Measurements from ENCODE around the gene HDAC5. TPM values are rescaled to one million over a fixed set of nuclear protein-coding genes. Genes with fewer than 3 reads are reported as not detected.
"Not testable (repeated sequence)": the region's sequence is repeated elsewhere in the genome, so short reads cannot be mapped to it uniquely, and the experiment has no call there.

HDAC5 gene
- polyA plus RNA-seq, 4 donors: 10.1 to 39.9 (median 17.3) TPM

DNA sequence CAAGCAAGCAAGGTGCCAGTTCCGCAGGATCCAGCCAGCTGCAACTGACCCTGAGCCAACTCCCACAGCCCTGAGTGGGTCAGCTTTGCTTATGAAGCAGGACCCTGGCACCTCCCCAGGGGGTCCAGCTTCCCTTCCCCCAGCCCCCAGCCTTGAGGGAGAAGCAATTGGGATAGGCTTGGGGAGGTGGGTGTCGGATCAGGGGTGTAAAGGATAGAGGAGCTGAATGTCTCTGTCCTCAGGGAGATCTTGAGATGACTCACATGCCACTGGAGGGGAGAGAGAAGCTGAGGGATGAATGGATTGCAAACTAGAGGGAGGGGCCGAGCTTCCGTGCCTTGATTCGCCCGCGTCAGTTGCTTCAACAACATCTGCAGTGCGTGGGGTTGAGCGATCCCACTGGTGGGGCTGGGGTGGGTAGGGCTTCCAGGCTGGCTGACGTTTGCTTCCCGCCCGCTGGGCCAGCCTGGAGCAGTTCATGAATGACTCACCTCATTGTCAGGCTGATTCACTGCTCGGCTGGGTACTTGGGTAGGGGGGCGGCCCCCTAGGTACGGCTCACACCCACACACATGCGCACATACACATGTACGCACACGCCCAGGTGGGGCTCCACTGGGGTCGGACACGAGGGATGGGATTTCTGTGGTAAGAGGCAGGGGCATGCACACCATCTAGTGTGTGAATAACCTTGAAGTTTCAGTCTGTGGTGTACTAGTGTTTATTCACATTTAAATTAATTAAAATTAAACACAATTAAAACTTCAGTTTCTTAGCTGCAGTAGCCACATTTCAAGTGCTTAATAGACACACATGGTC is 14.7 kb upstream of the HDAC5 start:
- no peak overlapping the region for H3K4me3 ChIP-seq (ENCODE audit: low read depth in 1 of 3, low read length in 3 of 3)

DNA sequence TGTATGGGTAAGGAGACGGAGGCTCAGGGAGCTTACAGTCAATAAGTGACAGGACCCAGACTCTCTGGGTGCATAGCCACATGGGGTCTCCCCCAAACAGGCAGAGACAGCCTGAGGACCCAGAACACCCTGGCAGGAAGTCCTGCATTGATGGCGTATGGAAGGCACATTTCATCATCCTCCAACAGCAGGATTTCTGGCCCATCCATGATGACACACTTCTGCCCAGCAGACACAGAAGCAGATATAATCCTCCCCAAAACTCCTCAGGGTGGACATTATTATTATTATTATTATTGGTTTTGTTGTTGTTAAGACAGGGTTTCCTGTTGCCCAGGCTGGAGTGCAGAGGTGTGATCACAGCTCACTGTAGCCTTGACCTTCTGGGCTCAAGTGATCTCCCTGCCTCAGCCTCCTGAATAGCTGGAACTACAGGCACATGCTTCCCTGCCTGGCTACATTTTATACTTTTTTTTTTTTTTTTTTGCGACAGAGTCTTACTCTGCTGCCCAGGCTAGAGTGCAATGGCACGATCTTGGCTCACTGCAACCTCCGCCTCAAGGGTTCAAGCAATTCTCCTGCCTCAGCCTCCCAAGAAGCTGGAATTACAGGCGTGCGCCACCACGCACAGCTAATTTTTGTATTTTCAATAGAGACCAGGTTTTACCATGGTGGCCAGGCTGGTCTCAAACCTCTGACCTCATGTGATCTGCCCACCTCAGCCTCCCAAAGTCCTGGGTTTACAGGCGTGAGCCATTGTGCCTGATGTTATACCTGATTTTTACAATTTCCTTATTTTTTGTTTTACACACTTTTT is 11.5 kb upstream of the HDAC5 start:
- Histone ChIP-seq H3K4me3 (ENCODE audit: low read depth in 1 of 3, low read length in 3 of 3) (no peak overlapping the region), H3K27ac (ENCODE audit: low read depth in 1 of 3, low read length in 2 of 3) (no peak overlapping the region), H3K36me3 (ENCODE audit: control insufficient read depth in 3 of 3, insufficient read depth in 2 of 3, low read depth in 1 of 3, low read length in 3 of 3) (no peaks in the 10 kb centered on the region), H3K4me1 (ENCODE audit: control insufficient read depth in 3 of 3, insufficient read depth in 2 of 3, low read depth in 1 of 3, low read length in 2 of 3) (peaks cover 0 to 19% (median 0%) of the 10 kb centered on the region in 3 donors), H3K9me3 (ENCODE audit: control insufficient read depth in 2 of 2, insufficient read depth in 1 of 2, low read depth in 1 of 2, low read length in 1 of 2) (no peaks in the 10 kb centered on the region), H3K27me3 (ENCODE audit: control insufficient read depth in 3 of 3, insufficient read depth in 3 of 3, low read length in 3 of 3) (no peaks in the 10 kb centered on the region)
- WGBS, 3 donors: 89 to 97% (median 95%) methylated on average over 8 to 9 of the region's 9 CpGs
- DNase-seq: no peak
- FAIRE-seq: no peak

More for the DNA sequence above, 14.7 kb upstream of the HDAC5 start:
- peaks cover 0 to 11% (median 0%) of the 10 kb centered on the region in 3 donors for H3K4me1 ChIP-seq (ENCODE audit: control insufficient read depth in 3 of 3, insufficient read depth in 2 of 3, low read depth in 1 of 3, low read length in 2 of 3)
- H3K9me3 ChIP-seq (ENCODE audit: control insufficient read depth in 2 of 2, insufficient read depth in 1 of 2, low read depth in 1 of 2, low read length in 1 of 2): no peaks in the 10 kb centered on the region
- H3K27ac ChIP-seq (ENCODE audit: low read depth in 1 of 3, low read length in 2 of 3): peak overlapping the region in 2 of 3 donors; percentile 12 to 71
- WGBS, 3 donors: 3 to 9% (median 5%) methylated on average over 20 of the region's 20 CpGs
- no peaks in the 10 kb centered on the region for H3K36me3 ChIP-seq (ENCODE audit: control insufficient read depth in 3 of 3, insufficient read depth in 2 of 3, low read depth in 1 of 3, low read length in 3 of 3)
- DNase-seq (peak; percentile 64 to 93), FAIRE-seq (no peak)
- no peaks in the 10 kb centered on the region for H3K27me3 ChIP-seq (ENCODE audit: control insufficient read depth in 3 of 3, insufficient read depth in 3 of 3, low read length in 3 of 3)

DNA sequence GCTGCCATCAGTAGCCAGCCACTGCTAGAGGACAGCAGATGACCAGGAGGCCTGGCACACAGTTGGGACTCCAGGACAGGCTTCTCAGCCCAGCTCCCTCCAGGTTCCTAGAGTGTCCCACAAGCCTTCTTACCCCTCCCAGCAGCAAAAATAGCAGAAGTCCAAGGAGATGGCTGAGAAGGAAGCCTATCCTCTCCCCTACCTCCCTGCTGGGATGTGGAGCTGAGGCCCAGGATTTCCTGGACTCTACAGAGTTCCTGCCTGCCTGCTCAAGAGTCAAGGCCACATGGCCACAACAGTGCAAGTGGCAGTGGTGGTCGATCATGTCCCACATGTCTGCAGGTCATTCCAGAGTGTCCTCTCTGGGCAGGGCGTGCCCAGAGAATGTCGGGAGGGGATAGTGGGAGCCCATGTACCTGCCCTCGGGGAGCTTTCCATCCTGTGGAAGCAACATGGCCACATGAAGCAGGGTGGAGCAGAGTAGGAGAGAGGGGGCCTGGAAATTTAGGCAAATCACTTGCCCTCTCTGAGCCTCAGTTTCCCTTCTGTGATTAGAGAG is 10.6 kb upstream of the HDAC5 start:
- no peaks in the 10 kb centered on the region for H3K9me3 ChIP-seq (ENCODE audit: control insufficient read depth in 2 of 2, insufficient read depth in 1 of 2, low read depth in 1 of 2, low read length in 1 of 2)
- H3K4me1 ChIP-seq (ENCODE audit: control insufficient read depth in 3 of 3, insufficient read depth in 2 of 3, low read depth in 1 of 3, low read length in 2 of 3): peaks cover 0 to 19% (median 0%) of the 10 kb centered on the region in 3 donors
- no peaks in the 10 kb centered on the region for H3K27me3 ChIP-seq (ENCODE audit: control insufficient read depth in 3 of 3, insufficient read depth in 3 of 3, low read length in 3 of 3)
- WGBS, 3 donors: 77 to 81% (median 78%) methylated on average over 4 of the region's 4 CpGs
- FAIRE-seq (no peak), DNase-seq (no peak)
- no peak overlapping the region for H3K4me3 ChIP-seq (ENCODE audit: low read depth in 1 of 3, low read length in 3 of 3)
- H3K27ac ChIP-seq (ENCODE audit: low read depth in 1 of 3, low read length in 2 of 3): no peak overlapping the region
- no peaks in the 10 kb centered on the region for H3K36me3 ChIP-seq (ENCODE audit: control insufficient read depth in 3 of 3, insufficient read depth in 2 of 3, low read depth in 1 of 3, low read length in 3 of 3)

DNA sequence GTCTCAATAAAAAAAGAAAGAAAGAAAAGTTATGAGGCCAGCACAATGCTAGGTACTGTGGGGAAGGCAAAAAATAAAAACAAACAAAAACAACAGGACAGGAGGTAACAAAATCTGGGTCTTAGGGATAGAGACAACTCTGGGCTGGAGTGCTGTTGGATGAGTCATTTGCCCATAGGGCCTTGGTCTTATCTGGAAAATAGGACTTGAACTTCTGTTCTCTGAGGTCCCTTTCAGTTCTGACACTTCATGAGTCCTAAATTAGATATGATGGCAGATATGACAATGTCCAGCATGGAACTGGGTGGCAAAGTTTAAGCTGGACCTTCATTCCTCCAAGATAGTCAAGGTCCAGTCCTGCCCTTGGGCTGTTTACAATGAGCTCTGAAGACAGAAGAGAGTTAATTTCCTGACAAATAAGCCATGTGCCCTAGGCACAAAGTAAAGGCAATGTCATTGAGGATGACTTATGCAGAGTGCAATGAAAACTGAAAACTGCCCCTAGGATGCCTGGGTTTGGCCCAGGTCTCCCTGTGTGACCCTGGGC is 8.9 kb upstream of the HDAC5 start:
- DNase-seq: no peak
- Histone ChIP-seq H3K27me3 (ENCODE audit: control insufficient read depth in 3 of 3, insufficient read depth in 3 of 3, low read length in 3 of 3) (no peaks in the 10 kb centered on the region), H3K4me3 (ENCODE audit: low read depth in 1 of 3, low read length in 3 of 3) (no peak overlapping the region), H3K9me3 (ENCODE audit: control insufficient read depth in 2 of 2, insufficient read depth in 1 of 2, low read depth in 1 of 2, low read length in 1 of 2) (no peaks in the 10 kb centered on the region), H3K4me1 (ENCODE audit: control insufficient read depth in 3 of 3, insufficient read depth in 2 of 3, low read depth in 1 of 3, low read length in 2 of 3) (peaks cover 0 to 9% (median 0%) of the 10 kb centered on the region in 3 donors), H3K36me3 (ENCODE audit: control insufficient read depth in 3 of 3, insufficient read depth in 2 of 3, low read depth in 1 of 3, low read length in 3 of 3) (no peaks in the 10 kb centered on the region), H3K27ac (ENCODE audit: low read depth in 1 of 3, low read length in 2 of 3) (no peak overlapping the region)
- no peak for FAIRE-seq

DNA sequence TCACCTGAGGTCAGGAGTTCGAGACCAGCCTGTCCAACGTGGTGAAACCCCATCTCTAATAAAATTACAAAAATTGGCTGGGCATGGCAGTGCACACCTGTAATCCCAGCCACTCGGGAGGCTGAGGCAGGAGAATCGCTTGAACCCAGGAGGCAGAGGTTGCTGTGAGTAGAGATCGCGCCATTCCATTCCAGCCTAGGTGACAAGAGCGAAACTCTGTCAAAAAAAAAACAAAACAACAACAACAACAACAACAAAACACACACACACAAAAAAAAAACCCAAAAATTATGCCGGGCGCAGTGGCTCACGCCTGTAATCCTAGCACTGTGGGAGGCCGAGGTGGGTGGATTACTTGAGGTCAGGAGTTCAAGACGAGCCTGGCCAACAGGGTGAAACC is 7.9 kb upstream of the HDAC5 start:
- not testable (repeated sequence) for H3K4me1 ChIP-seq (ENCODE audit: control insufficient read depth in 3 of 3, insufficient read depth in 2 of 3, low read depth in 1 of 3, low read length in 2 of 3); DNase-seq; H3K27me3 ChIP-seq (ENCODE audit: control insufficient read depth in 3 of 3, insufficient read depth in 3 of 3, low read length in 3 of 3); H3K9me3 ChIP-seq (ENCODE audit: control insufficient read depth in 2 of 2, insufficient read depth in 1 of 2, low read depth in 1 of 2, low read length in 1 of 2); H3K36me3 ChIP-seq (ENCODE audit: control insufficient read depth in 3 of 3, insufficient read depth in 2 of 3, low read depth in 1 of 3, low read length in 3 of 3); H3K27ac ChIP-seq (ENCODE audit: low read depth in 1 of 3, low read length in 2 of 3); FAIRE-seq; H3K4me3 ChIP-seq (ENCODE audit: low read depth in 1 of 3, low read length in 3 of 3)
- 85 to 91% (median 88%) methylated on average over 11 to 12 of the region's 12 CpGs for WGBS, 3 donors

DNA sequence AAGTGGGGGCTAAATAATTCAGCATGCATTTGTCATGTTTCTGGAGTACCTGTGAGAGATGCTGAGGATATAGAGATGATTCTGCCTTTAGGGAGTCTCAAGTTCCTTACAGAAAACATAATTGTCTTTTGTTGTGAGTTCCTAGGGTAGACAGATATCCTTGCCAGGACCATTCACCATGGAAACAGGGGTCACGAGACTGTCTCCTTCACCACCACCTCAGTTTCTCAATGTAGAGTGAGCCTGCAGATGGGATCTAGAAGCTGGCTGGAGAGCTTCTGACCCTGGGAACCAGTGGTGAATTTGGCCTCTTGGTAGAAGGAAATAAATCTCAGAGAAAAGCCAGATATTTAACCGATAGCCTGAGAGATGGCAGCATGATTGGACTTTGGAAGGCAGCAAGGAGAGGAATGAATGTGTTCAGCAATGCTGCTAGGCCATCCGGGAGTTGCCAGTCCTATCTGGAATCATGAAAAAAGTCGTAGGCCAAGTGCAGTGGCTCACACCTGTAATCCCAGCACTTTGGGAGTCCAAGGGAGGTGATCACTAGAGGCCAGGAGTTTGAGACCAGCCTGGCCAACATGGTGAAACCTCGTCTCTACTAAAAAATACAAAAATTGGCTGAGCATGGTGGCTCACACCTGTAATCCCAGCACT is 7.4 kb upstream of the HDAC5 start:
- Histone ChIP-seq H3K36me3 (ENCODE audit: control insufficient read depth in 3 of 3, insufficient read depth in 2 of 3, low read depth in 1 of 3, low read length in 3 of 3) (no peaks in the 10 kb centered on the region), H3K27me3 (ENCODE audit: control insufficient read depth in 3 of 3, insufficient read depth in 3 of 3, low read length in 3 of 3) (no peaks in the 10 kb centered on the region), H3K9me3 (ENCODE audit: control insufficient read depth in 2 of 2, insufficient read depth in 1 of 2, low read depth in 1 of 2, low read length in 1 of 2) (no peaks in the 10 kb centered on the region), H3K27ac (ENCODE audit: low read depth in 1 of 3, low read length in 2 of 3) (peak overlapping the region in 1 of 3 donors; percentile 3), H3K4me1 (ENCODE audit: control insufficient read depth in 3 of 3, insufficient read depth in 2 of 3, low read depth in 1 of 3, low read length in 2 of 3) (peaks cover 0 to 9% (median 0%) of the 10 kb centered on the region in 3 donors), H3K4me3 (ENCODE audit: low read depth in 1 of 3, low read length in 3 of 3) (no peak overlapping the region)
- DNase-seq (peak; percentile 55 to 63), FAIRE-seq (no peak)
- WGBS, 3 donors: 36 to 63% (median 50%) methylated on average over 5 of the region's 5 CpGs

DNA sequence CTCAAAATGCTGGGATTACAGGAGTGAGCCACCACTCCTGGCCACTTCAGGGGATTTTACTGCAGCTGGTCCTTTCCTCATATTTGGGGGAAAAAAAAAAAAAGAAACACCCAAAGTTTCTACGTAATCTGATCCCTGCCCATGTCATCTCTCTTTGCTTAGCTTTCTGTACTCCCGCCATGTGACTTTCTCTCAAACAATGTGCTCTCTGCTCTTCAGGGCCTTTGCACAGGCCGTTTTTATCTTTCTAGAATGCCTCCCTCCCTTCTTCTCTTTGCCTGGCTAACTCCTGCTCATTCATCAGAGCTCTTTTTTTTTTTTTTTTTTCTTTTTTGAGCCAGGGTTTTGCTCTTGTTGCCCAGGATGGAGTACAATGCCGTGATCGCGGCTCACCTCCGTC is 4.9 kb upstream of the HDAC5 start:
- H3K36me3 ChIP-seq (ENCODE audit: control insufficient read depth in 3 of 3, insufficient read depth in 2 of 3, low read depth in 1 of 3, low read length in 3 of 3): no peaks in the 10 kb centered on the region
- FAIRE-seq: no peak
- H3K9me3 ChIP-seq (ENCODE audit: control insufficient read depth in 2 of 2, insufficient read depth in 1 of 2, low read depth in 1 of 2, low read length in 1 of 2): no peaks in the 10 kb centered on the region
- H3K4me1 ChIP-seq (ENCODE audit: control insufficient read depth in 3 of 3, insufficient read depth in 2 of 3, low read depth in 1 of 3, low read length in 2 of 3): peaks cover 0 to 15% (median 0%) of the 10 kb centered on the region in 3 donors
- H3K27ac ChIP-seq (ENCODE audit: low read depth in 1 of 3, low read length in 2 of 3): no peak overlapping the region
- 90 to 91% (median 91%) methylated on average over 7 of the region's 7 CpGs for WGBS, 3 donors
- no peaks in the 10 kb centered on the region for H3K27me3 ChIP-seq (ENCODE audit: control insufficient read depth in 3 of 3, insufficient read depth in 3 of 3, low read length in 3 of 3)
- H3K4me3 ChIP-seq (ENCODE audit: low read depth in 1 of 3, low read length in 3 of 3): no peak overlapping the region
- no peak for DNase-seq

DNA sequence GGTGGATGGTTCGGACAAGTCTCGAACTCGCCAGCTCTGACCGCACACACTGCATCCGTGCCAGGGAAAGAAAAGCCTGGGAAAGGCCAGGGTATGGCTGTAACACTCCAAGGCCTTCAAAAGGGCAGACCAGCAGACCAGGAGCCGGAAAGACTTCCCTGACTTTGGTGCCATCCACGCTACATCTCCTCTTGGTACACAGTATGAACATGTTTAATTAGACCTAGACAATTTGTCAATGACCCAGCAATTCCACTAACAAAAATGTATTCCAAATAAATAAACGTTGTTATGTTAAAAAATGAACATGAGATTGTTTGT is 637 bp upstream of the HDAC5 start:
- Histone ChIP-seq H3K9me3 (ENCODE audit: control insufficient read depth in 2 of 2, insufficient read depth in 1 of 2, low read depth in 1 of 2, low read length in 1 of 2) (no peaks in the 10 kb centered on the region), H3K36me3 (ENCODE audit: control insufficient read depth in 3 of 3, insufficient read depth in 2 of 3, low read depth in 1 of 3, low read length in 3 of 3) (peaks cover 0 to 17% (median 0%) of the 10 kb centered on the region in 3 donors), H3K4me1 (ENCODE audit: control insufficient read depth in 3 of 3, insufficient read depth in 2 of 3, low read depth in 1 of 3, low read length in 2 of 3) (peaks cover 0 to 21% (median 6%) of the 10 kb centered on the region in 3 donors), H3K27me3 (ENCODE audit: control insufficient read depth in 3 of 3, insufficient read depth in 3 of 3, low read length in 3 of 3) (no peaks in the 10 kb centered on the region), H3K27ac (ENCODE audit: low read depth in 1 of 3, low read length in 2 of 3) (peak overlapping the region; percentile 53 to 97 (median 88)), H3K4me3 (ENCODE audit: low read depth in 1 of 3, low read length in 3 of 3) (peak overlapping the region; percentile 32 to 97 (median 76))
- no peak for DNase-seq
- FAIRE-seq: no peak
- 2 to 6% (median 3%) methylated on average over 8 of the region's 8 CpGs for WGBS, 3 donors
